Upper lobe of right lung (tissue), 1 donor: ENCODE data around the gene CD207. TPM values are rescaled to one million over a fixed set of nuclear protein-coding genes. Genes with fewer than 3 reads are reported as not detected.
A peak's percentile ranks its signal among the peaks of the same experiment; 100 is the strongest.

Experiments
- ATAC-seq: fragments of 200-7000 bp; cut with Tn5 transposase; one replicate; pipeline ENCODE4 v1.9.1; 2020; ENCODE audit warnings: mild to moderate bottlenecking, moderate library complexity
- DNase-seq: peaks from one replicate; pipeline ENCODE4 v3.0.0-alpha.2; 2020
- H3K27ac ChIP-seq: fragments of 200-600 bp; one replicate; pipeline ENCODE4 v1.8.0; 2022
- H3K27me3 ChIP-seq: fragments of 200-600 bp; one replicate; pipeline ENCODE4 v1.8.0; 2022; ENCODE audit warnings: mild to moderate bottlenecking
- H3K36me3 ChIP-seq: fragments of 200-600 bp; one replicate; pipeline ENCODE4 v1.8.0; 2022
- H3K4me1 ChIP-seq: fragments of 200-600 bp; one replicate; pipeline ENCODE4 v1.8.0; 2022
- H3K4me3 ChIP-seq: fragments of 200-600 bp; one replicate; pipeline ENCODE4 v1.8.0; 2022; ENCODE audit warnings: mild to moderate bottlenecking
- H3K9me3 ChIP-seq: fragments of 200-600 bp; one replicate; pipeline ENCODE4 v1.8.0; 2022
- CTCF ChIP-seq: fragments of 200-600 bp; IDR thresholded peaks from one replicate; pipeline ENCODE4 v1.8.0; 2022; ENCODE audit warnings: antibody characterized with exemption
- intact Hi-C: fragments of 100-400 bp; cut with DNase I; formaldehyde crosslinking; loops from one replicate; pipeline ENCODE4 v1.11.0; 2022
- total RNA-seq: library from RNA; stranded (reverse); fragmentation: NEBNext Ultra II Directional; extraction: Animal tissue kit (Norgen Biotek cat#: 25700); gene quantifications from one replicate; pipeline ENCODE4 v1.2.1, GENCODE V29; 2021
- donor health status: DM: no; HTN: yes; CAD: no; lungs with severe emphysema.

CD207 gene
- total RNA-seq, 1 donor from 2014 or later: 3.6 TPM

DNA sequence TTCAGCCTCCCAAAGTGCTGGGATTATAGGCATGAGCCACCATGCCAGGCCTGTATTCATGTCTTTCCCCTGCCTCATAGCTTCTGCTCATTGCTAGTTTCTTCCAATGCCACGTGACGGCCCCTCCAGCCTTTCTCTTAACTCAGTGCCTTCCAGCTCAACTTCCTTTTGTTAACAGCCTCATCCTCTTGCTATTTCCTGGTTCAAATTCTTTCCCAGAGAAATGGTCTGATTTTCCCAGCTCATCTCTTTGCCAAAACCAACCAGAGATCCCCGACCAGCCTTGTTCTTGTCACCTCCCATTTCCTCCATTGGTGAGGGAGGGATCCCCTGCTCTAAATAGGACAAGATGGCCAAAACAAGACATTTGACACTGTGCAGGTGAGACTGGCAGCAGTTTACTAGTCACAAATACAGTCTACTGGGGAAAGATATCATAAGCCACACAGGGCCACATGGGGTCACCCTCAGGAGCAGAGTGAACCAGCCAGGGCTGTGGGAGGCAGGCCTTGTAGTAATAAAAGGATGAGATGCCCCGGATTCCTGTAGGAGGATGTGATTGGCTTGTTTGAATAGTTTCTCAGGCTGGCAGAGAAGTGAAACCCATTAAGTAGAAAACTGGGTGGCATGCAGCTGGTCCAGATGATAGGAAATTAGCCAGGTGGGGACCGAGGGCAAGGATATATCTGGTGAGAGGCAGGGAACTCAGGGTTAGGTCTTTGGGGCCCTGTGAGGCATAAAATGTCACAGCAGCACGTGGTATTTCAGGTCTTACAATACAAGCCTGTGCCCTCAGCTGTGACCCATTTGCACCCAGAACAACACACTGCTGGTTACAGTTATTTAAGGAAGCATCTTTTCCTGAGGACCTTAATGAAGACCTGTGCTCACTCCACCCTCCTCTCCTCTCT is 6.4 kb downstream of the CD207 start:
- no peaks in the 10 kb centered on the region for H3K27me3 ChIP-seq
- TF ChIP-seq CTCF: no peak
- no peak overlapping the region for H3K4me3 ChIP-seq
- intact Hi-C loops: no loop called here
- no peaks in the 10 kb centered on the region for H3K4me1 ChIP-seq
- H3K36me3 ChIP-seq: no peaks in the 10 kb centered on the region
- no peak overlapping the region for H3K27ac ChIP-seq
- ATAC-seq (no peak), DNase-seq (peak; percentile 15)
- H3K9me3 ChIP-seq: no peaks in the 10 kb centered on the region

- Histone ChIP-seq H3K9me3 (no peaks in the 10 kb centered on the region), H3K36me3 (no peaks in the 10 kb centered on the region), H3K27me3 (no peaks in the 10 kb centered on the region), H3K27ac (no peak overlapping the region), H3K4me1 (no peaks in the 10 kb centered on the region), H3K4me3 (no peak overlapping the region)
- intact Hi-C loops: no loop called here
- ATAC-seq (no peak), DNase-seq (peak; percentile 40)
- TF ChIP-seq CTCF: no peak
Measured at GRCh38 chr2:70828115-70828514, 7.5 kb downstream of the CD207 start.

DNA sequence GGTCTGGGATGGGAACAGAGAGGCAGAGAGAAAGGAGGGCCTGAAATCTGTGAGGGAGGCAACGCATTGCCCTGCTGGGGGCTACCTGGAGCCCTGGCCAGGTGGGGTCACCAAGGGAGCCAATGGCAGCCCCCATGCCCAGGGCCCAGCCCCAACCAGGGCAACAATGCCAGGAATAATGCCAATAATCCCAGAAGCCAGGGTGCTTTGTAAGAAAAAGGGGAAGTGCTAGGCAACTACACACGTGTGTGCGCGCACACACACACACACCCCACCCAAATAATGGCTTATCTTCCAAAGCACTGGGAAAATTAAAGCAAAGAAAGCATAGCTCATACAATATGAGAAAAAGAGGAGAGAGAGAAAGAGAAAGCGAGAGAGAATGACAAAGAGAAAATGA is 8.2 kb downstream of the CD207 start:
- H3K36me3 ChIP-seq: no peaks in the 10 kb centered on the region
- DNase-seq: peak; percentile 58
- H3K27ac ChIP-seq: no peak overlapping the region

DNA sequence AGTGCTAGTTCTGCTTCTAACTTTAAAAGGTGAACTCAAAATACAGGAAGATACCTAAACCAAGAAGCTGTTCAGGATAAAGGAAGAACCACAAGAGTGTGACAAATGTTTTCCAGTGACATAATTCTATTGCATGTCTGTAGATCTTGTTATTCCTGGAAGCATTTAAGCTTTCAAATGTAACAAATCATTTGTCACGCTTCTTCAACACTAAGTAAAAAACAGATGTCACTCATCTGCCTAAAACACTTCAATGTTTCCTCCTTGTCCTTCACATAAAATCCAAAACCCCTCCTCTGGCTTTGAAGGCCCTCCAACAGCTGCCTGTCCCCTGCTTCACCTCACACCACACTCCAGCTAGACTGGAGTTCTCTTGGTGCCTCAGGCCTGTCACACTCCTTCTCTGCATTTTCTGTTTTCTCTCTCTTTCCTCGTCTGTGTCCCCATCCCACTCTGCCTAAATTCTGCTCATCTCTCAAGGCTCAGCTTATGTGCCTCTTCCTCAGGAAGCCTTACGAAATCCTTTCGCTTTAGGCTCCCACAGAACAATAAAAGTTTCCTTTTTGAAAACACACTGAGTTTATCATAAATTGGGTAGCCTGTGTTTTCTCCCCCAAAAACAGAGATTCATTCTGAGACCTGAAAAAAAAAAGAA is 8.8 kb downstream of the CD207 start:
- intact Hi-C loops: no loop called here
- Histone ChIP-seq H3K4me1 (no peaks in the 10 kb centered on the region), H3K36me3 (no peaks in the 10 kb centered on the region), H3K4me3 (no peak overlapping the region), H3K9me3 (no peaks in the 10 kb centered on the region), H3K27me3 (no peaks in the 10 kb centered on the region), H3K27ac (no peak overlapping the region)
- TF ChIP-seq CTCF: no peak
- ATAC-seq (no peak), DNase-seq (no peak)

More for the DNA sequence above, 8.2 kb downstream of the CD207 start:
- no peak for ATAC-seq
- Histone ChIP-seq H3K27me3 (no peaks in the 10 kb centered on the region), H3K9me3 (no peaks in the 10 kb centered on the region), H3K4me3 (no peak overlapping the region), H3K4me1 (no peaks in the 10 kb centered on the region)
- TF ChIP-seq CTCF: no peak
- intact Hi-C loops: no loop called here

- no peaks in the 10 kb centered on the region for H3K9me3 ChIP-seq
- TF ChIP-seq CTCF: no peak
- H3K4me1 ChIP-seq: no peaks in the 10 kb centered on the region
- H3K36me3 ChIP-seq: no peaks in the 10 kb centered on the region
- peak; percentile 19 for ATAC-seq
- intact Hi-C loops: no loop called here
- no peak overlapping the region for H3K4me3 ChIP-seq
- H3K27ac ChIP-seq: no peak overlapping the region
- DNase-seq: no peak
- H3K27me3 ChIP-seq: peaks cover 6% of the 10 kb centered on the region
Measured at GRCh38 chr2:70823249-70823648, 12.4 kb downstream of the CD207 start.
